Esophagus muscularis mucosa (tissue), 4 donors: ENCODE measurements around the gene EYA2.

Experiments
- CTCF ChIP-seq, 3 experiments: fragments of 200-600 bp in 2 of 3; fragments of 450-650 bp in 1 of 3; sonication (generic) in 2 of 3; IDR thresholded peaks; one replicate each; pipeline ENCODE4 v1.5.1; 2017 to 2019; ENCODE audit warnings: antibody characterized with exemption in 3 of 3, mild to moderate bottlenecking in 2 of 3, moderate library complexity in 1 of 3
- EP300 ChIP-seq: sonication (generic); formaldehyde crosslinking; IDR thresholded peaks from one replicate; pipeline ENCODE4 v1.6.1; 2017; ENCODE audit warnings: antibody characterized with exemption
- POLR2A ChIP-seq: fragments of 450-650 bp; IDR thresholded peaks from one replicate; pipeline ENCODE4 v1.6.1; 2017; ENCODE audit warnings: antibody characterized with exemption, moderate library complexity, mild to moderate bottlenecking, low read depth

- TF ChIP-seq CTCF (IDR thresholded peaks at IDR 0.05) (no peak), POLR2A (no peak), EP300 (no peak)
Observed at GRCh38 chr20:47099093-47099492, 204.4 kb downstream of the EYA2 start.
